GM21390 (cell line): ENCODE measurements around the gene ADIPOR2.
"Not testable (repeated sequence)": the region's sequence is repeated elsewhere in the genome, so short reads cannot be mapped to it uniquely, and the experiment has no call there.

Experiments used
- ATAC-seq: cut with Tn5 transposase; IDR thresholded peaks from one replicate; pipeline ENCODE4 v1.9.1; 2021; ENCODE audit not compliant: unreplicated experiment

Gene ADIPOR2

DNA sequence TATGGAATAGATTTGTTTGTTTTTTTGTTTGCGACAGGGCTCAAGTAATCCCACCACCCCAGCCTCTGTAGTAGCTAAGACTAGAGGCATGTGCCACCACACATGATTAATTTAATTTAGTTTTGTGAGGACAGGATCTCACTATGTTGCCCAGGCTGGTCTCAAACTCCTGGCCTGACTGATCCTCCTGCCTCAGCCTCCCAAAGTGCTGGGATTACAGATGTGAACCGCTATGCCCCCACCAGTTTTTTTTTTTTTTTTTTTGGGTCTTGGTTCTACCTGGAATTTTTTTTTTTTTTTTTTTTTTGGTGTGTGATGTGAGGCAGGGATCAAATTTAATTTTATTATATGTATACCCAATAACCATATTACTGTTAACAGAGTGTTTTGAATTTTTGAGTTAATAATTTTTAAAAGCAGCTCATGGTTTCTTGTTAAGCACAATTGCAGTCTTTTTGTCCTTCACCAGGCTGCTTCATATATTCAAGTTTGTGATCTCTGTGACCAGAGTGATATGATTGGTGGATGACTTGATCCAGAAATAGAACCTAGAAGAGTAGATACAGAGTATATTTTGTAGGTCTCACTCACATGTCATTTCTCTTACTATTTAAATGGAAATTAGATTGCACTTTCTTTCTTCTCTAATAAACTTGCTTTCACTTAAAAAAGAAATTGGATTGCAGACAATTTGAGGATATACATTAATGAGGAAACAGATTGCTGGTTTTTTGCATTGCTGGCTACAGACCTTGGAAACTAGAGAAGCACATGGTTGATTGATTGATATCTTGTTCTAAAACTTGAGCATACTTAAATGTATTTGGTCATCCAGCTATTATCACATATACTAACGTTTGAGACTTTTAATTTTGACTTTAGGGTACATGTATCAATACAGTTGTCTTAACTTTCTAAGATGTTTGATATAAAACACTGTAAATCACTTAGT lies 13.2 kb downstream of the ADIPOR2 start:
- ATAC-seq = no peak

GRCh38 chr12:1705774-1706631 lies 15.1 kb downstream of the ADIPOR2 start:
- ATAC-seq = no peak

GRCh38 chr12:1706632-1706980 lies 15.7 kb downstream of the ADIPOR2 start:
- ATAC-seq = no peak

DNA sequence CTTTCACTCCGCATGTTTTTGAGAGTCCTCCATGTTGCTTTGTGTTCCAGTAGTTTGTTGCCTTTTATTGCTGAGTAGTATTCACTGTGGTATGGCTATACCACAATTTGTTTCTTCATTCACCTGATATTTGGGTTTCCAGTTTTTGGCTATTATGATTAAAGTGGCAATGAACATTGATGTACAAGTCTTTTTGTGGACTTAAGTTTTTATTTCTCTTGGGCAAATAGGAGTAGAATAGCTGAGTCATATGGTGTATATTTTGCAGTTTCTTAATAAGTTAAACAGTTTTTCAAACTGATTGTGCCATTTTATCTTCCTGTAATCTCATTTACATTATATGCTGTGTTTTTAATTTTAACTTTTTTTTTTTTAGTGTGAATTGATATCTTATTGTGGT lies 16.2 kb downstream of the ADIPOR2 start:
- ATAC-seq = no peak

DNA sequence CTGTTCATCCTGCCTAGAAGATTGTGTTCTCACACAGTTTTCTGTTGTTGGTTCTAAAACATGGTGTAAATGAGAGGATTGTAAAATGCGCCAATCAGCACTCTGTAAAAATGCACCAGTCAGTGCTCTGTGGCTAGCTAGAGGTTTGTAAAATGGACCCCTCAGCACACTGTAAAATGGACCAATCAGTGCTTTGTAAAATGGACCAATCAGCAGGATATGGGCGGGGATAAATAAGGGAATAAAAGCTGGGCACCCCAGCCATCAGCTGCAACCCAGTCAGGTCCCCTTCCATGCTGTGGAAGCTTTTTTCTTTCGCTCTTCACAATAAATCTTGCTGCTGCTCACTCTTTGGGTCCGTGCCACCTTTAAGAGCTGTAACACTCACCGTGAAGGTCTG lies 19.1 kb downstream of the ADIPOR2 start:
- ATAC-seq = not testable (repeated sequence)

- ATAC-seq = not testable (repeated sequence)
These were observed 20.0 kb downstream of the ADIPOR2 start for GRCh38 chr12:1710870-1711269.

- ATAC-seq = not testable (repeated sequence)
These were observed 20.8 kb downstream of the ADIPOR2 start for GRCh38 chr12:1711536-1712211.

DNA sequence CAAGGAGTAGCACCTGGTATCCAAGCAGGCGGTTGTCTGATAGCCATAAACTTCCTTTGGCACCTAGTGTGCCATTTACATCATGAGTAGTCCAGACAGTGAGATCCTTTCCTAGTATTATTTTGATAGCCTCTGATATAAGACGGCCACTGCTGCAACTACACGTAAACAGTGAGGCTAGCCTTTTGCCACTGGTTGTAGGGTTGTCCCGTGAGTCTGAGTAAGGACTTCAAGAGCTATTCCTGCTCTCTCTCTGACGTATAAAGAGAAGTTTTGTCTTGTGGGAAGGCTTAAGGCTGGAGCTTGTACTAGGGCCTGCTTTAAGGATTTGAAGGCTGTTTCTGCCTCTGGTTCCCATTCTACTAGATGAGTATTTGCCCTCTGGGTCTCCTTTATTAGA lies 21.4 kb downstream of the ADIPOR2 start:
- not testable (repeated sequence) for ATAC-seq

DNA sequence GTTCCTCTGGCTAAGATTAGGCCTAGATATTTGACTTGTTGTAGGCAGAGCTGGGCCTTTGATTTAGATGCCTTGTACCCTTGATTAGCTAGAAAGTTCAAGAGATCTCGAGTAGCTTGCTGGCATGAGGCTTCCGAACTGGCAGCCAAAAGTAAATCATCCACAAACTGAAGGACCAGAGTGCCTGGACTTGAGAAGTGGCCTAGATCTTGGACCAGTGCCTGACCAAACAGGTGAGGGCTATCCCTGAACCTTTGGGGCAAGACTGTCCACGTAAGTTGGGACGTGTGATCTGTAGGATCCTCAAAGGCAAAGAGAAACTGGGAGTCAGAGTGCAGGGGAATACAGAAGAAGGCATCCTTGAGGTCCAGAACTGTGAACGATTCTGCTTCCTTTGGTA lies 22.0 kb downstream of the ADIPOR2 start:
- not testable (repeated sequence) for ATAC-seq

DNA sequence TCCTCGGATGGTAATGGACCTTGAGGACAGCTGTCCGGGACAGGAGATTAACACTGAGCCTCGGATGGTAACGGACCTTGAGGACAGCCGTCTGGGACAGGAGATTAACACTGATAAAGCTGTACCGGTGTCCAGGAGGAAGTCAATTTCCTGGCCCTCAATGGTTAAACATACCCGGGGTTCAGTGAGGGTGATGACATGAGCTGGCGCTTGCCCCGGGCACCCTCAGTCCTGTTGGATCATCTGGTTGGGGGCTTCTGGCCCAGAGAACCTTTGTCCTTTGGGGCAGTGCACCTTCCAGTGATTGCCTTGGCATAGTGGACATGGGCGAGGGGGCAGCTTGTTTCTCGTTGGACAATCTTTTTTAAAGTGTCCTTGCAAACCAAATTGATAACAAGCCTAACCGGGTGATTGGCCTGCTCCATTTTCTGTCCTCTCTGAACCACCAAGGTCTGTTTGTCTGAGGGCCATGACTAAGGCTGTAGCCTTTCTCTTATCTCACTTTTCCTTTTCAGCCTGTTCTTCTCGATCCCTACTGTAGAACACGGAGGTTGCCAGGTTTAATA lies 23.0 kb downstream of the ADIPOR2 start:
- ATAC-seq = not testable (repeated sequence)

DNA sequence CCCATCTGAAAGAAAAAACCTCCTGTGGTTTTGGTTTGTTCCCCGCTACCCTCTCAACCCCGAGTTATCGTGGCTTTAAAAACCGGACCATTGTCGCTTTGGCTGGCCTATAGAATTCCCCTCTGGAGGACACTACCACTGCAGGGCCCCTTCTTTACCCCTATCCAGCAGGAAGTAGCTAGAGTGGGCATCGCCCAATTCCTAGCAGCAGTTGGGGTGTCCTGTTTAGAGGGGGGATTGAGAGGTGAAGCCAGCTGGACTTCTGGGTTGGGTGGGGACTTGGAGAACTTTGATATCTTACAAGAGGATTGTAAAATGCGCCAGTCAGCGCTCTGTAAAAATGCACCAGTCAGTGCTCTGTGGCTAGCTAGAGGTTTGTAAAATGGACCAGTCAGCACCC lies 24.6 kb downstream of the ADIPOR2 start:
- not testable (repeated sequence) for ATAC-seq

DNA sequence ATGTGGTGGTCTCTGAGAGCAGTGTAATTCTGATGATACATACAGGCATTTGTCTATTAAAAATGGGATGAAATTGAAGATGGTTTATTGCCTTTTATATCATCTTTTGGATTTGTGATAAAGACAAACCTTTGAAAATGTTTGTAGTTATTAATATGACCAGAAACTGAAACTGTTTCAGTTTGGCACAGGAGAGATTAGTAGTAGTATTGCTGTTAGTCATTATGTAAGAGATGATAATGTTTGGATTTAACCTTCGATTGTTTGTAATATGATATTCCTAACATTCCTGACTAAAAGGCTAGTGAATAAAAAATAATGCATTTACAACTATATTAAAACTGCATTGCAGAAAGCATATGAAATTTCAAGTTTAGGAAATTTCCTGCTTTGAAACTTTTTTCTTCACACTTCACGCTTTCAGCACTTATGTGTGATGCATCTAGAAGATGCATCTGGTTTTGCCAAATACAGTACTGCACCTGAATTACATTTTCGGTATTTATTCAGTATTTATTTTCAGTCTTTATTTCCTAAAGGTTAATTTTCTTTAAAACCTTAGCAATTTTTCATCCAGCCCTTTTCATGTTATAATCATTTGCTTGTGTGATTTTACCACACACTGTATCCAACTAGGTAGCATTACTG lies 25.5 kb downstream of the ADIPOR2 start:
- no peak for ATAC-seq

GRCh38 chr12:1716911-1717310 lies 26.0 kb downstream of the ADIPOR2 start:
- no peak for ATAC-seq

GRCh38 chr12:1719139-1719538 lies 28.3 kb downstream of the ADIPOR2 start:
- no peak for ATAC-seq

GRCh38 chr12:1720494-1720893 lies 29.6 kb downstream of the ADIPOR2 start:
- ATAC-seq = no peak

GRCh38 chr12:1723721-1724120 lies 32.9 kb downstream of the ADIPOR2 start:
- ATAC-seq = no peak

DNA sequence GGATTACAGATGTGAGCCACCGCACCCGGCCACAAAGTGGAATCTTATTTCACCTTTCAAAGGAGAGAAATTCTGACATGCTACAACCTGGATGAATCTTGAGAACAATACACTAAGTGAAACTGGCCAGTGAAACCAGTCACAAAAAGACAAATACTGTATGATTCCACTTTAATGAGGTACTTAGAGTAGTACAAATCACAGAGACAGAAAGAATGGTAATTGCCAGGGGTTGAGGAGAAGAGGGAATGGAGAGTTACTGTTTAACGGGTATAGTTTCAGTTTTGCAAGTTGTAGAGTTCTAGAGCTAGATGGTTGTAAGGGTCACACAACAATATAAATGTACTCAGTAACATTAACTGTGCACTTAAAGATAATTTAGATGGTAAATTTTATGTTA lies 33.4 kb downstream of the ADIPOR2 start:
- no peak for ATAC-seq

GRCh38 chr12:1726753-1727152 lies 35.9 kb downstream of the ADIPOR2 start:
- ATAC-seq = no peak

DNA sequence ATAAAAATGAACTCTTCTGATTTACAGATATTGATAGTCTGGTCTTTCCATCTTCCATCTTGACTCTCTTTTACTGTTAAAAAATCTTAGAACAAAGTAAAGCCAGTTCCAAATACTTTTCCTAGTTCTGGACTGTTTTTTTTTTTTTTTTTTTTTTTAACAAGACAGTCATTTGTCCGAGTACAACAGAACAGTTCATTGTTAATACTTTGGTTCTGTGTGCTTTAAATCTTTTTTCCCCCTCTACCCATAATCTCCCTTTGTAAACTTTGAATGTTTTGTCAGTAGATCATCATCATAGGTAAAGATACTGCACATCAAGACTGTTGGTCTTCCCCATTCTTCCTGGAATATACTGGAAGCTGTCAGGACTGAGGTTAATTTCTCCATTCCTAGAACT lies 38.0 kb downstream of the ADIPOR2 start:
- ATAC-seq = no peak

- ATAC-seq = no peak
These were observed 40.3 kb downstream of the ADIPOR2 start for GRCh38 chr12:1731019-1731687.
